ENCODE results near the gene STPG1.

Gene STPG1

GRCh38 chr1:24341260-24341659 is 72.3 kb downstream of the STPG1 start:
- DNase-seq (ENCODE audit: low spot score) = no peak

GRCh38 chr1:24340770-24341169 is 72.8 kb downstream of the STPG1 start:
- DNase-seq (ENCODE audit: low spot score) = no peak

GRCh38 chr1:24339996-24340395 is 73.6 kb downstream of the STPG1 start:
- no peak for DNase-seq (ENCODE audit: low spot score)

GRCh38 chr1:24338447-24338846 is 75.1 kb downstream of the STPG1 start:
- no peak for DNase-seq (ENCODE audit: low spot score)

GRCh38 chr1:24337455-24337854 is 76.1 kb downstream of the STPG1 start:
- no peak for DNase-seq (ENCODE audit: low spot score)

- DNase-seq (ENCODE audit: low spot score) = no peak
Measured at GRCh38 chr1:24336075-24336474, 77.5 kb downstream of the STPG1 start.

- DNase-seq (ENCODE audit: low spot score) = no peak
Measured at GRCh38 chr1:24331961-24332673, 81.5 kb downstream of the STPG1 start.

GRCh38 chr1:24329797-24330543 is 83.6 kb downstream of the STPG1 start:
- no peak for DNase-seq (ENCODE audit: low spot score)

GRCh38 chr1:24329331-24329730 is 84.3 kb downstream of the STPG1 start:
- no peak for DNase-seq (ENCODE audit: low spot score)

- DNase-seq (ENCODE audit: low spot score) = no peak
Measured at GRCh38 chr1:24327891-24328290, 85.7 kb downstream of the STPG1 start.

- no peak for DNase-seq (ENCODE audit: low spot score)
Measured at GRCh38 chr1:24327486-24327885, 86.1 kb downstream of the STPG1 start.

- no peak for DNase-seq (ENCODE audit: low spot score)
Measured at GRCh38 chr1:24325587-24326449, 87.8 kb downstream of the STPG1 start.

- no peak for DNase-seq (ENCODE audit: low spot score)
Measured at GRCh38 chr1:24324903-24325302, 88.7 kb downstream of the STPG1 start.

- no peak for DNase-seq (ENCODE audit: low spot score)
Measured at GRCh38 chr1:24323281-24323680, 90.3 kb downstream of the STPG1 start.

- DNase-seq (ENCODE audit: low spot score) = no peak
Measured at GRCh38 chr1:24322470-24323177, 91.0 kb downstream of the STPG1 start.

- DNase-seq (ENCODE audit: low spot score) = peak; percentile 86
Measured at GRCh38 chr1:24321697-24322469, 91.7 kb downstream of the STPG1 start.

- no peak for DNase-seq (ENCODE audit: low spot score)
Measured at GRCh38 chr1:24321126-24321525, 92.5 kb downstream of the STPG1 start.

GRCh38 chr1:24319962-24320361 is 93.6 kb downstream of the STPG1 start:
- no peak for DNase-seq (ENCODE audit: low spot score)

GRCh38 chr1:24319312-24319863 is 94.2 kb downstream of the STPG1 start, which contains the start of gene GRHL3:
Gene GRHL3, plus strand, starts transcription at chr1:24319357. Its CDS starts 195 bp downstream, at chr1:24319552.
- no peak for DNase-seq (ENCODE audit: low spot score)

GRCh38 chr1:24318615-24319311 is 94.8 kb downstream of the STPG1 start:
- no peak for DNase-seq (ENCODE audit: low spot score)
